ENCODE measurements around the gene DCTPP1. TPM values are rescaled to one million over a fixed set of nuclear protein-coding genes. Genes with fewer than 3 reads are reported as not detected.

Gene DCTPP1
- total and polyA plus RNA-seq, 2 experiments from 2014 or later: 20.2 to 45.7 TPM

GRCh38 chr16:30382111-30382881 is 47.5 kb downstream of the DCTPP1 start, which contains the start of gene SEPTIN1:
SEPTIN1 (minus strand) TSS chr16:30382561; CDS start chr16:30382542, 19 bp downstream.
- Histone ChIP-seq H3K4me1 (ENCODE audit: insufficient read depth) (peaks cover 2% of the 10 kb centered on the region), H2AFZ (no peak within 1 kb of the TSS), H3K9me2 (ENCODE audit: insufficient read depth) (no peaks in the 10 kb centered on the region), H3K36me3 (ENCODE audit: low read depth) (no peaks in the 10 kb centered on the region), H3K9ac (no peak within 1 kb of the TSS), H3K27ac (no peak within 1 kb of the TSS), H3K79me2 (ENCODE audit: insufficient read depth) (no peaks in the 10 kb centered on the region), H3F3A (ENCODE audit: insufficient read depth) (0 out of 2 replicates have a peak, but pooled peaks cover under 1% of the 10 kb centered on the region), H3K4me2 (ENCODE audit: unreplicated experiment) (no peak within 1 kb of the TSS), H3K27me3 (replicated peaks; ENCODE audit: insufficient read depth) (no peaks in the 10 kb centered on the region), H4K20me1 (ENCODE audit: insufficient read depth) (no peaks in the 10 kb centered on the region), H3K4me3 (no peak within 1 kb of the TSS), H3K9me3 (ENCODE audit: low read depth) (no peaks in the 10 kb centered on the region)
- WGBS, 2 experiments (ENCODE audit: low coverage in 1 of 2, low lambda C conversion rate in 2 of 2, missing lambda C conversion rate in 2 of 2): 66 to 72% methylated on average over 11 to 12 of the region's 12 CpGs
- TF ChIP-seq EZH2phosphoT487 (IDR thresholded peaks at IDR 0.05; ENCODE audit: insufficient read depth, low read depth): no peak
- TF ChIP-seq EZH2 (IDR thresholded peaks at IDR 0.05; ENCODE audit: insufficient read depth, poor library complexity, severe bottlenecking): no peak
- no peak for DNase-seq
- in situ Hi-C loops (cut with MboI): no loop called here

DNA sequence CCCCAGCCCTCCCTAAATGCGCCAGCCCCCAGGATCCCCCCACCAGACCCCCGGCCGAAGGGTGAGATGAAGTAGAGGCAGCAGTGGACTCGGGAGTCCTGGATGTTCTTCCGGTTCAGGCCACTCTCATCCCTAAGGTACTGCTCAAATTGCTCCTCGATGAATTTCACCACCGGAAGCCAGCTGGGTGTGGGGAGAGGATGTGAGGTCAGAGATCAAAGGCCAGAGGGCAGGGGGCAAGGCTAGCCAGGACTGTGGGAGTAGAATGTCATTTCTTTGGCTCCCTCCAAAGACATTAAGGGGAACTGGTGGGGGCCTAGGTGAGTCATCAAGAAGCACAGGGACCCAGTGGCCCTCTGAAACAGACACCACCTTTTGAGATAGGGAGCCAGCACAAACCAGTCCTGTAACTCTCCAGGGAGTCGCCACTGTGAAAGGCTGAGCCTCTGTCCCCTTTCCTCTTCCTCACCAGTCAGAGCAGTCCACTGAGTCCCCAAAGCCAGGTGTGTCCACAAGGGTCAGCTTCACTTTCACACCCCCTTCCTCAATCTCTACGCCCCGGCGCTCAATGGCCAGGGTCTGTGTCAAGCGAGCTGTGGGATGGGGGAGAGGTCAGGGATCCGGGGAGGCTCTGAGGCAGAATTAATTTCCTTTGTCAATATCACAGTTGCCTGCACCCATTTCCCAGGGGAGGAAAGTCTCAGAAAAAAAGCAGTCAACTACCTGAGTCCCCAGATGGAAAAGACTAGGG is 48.4 kb downstream of the DCTPP1 start:
- no peaks in the 10 kb centered on the region for H3K9me2 ChIP-seq (ENCODE audit: insufficient read depth)

GRCh38 chr16:30380803-30381208 is 49.0 kb downstream of the DCTPP1 start:
- WGBS, 2 experiments (ENCODE audit: low coverage in 1 of 2, low lambda C conversion rate in 2 of 2, missing lambda C conversion rate in 2 of 2): 65 to 71% methylated on average over 6 of the region's 6 CpGs
- DNase-seq: no peak
- Histone ChIP-seq H4K20me1 (ENCODE audit: insufficient read depth) (no peaks in the 10 kb centered on the region), H3K4me2 (ENCODE audit: unreplicated experiment) (no peak overlapping the region), H3K27me3 (replicated peaks; ENCODE audit: insufficient read depth) (no peaks in the 10 kb centered on the region), H3K9me3 (ENCODE audit: low read depth) (no peaks in the 10 kb centered on the region), H2AFZ (no peak overlapping the region), H3K9ac (no peak overlapping the region), H3K27ac (no peak overlapping the region), H3K9me2 (ENCODE audit: insufficient read depth) (no peaks in the 10 kb centered on the region), H3K36me3 (ENCODE audit: low read depth) (no peaks in the 10 kb centered on the region), H3K4me3 (no peak overlapping the region), H3F3A (ENCODE audit: insufficient read depth) (0 out of 2 replicates have a peak, but pooled peaks cover 3% of the 10 kb centered on the region), H3K79me2 (ENCODE audit: insufficient read depth) (no peaks in the 10 kb centered on the region), H3K4me1 (ENCODE audit: insufficient read depth) (peaks cover 4% of the 10 kb centered on the region)
- in situ Hi-C loops (cut with MboI): no loop called here
- TF ChIP-seq EZH2phosphoT487 (IDR thresholded peaks at IDR 0.05; ENCODE audit: insufficient read depth, low read depth) (no peak), EZH2 (IDR thresholded peaks at IDR 0.05; ENCODE audit: insufficient read depth, poor library complexity, severe bottlenecking) (no peak)

More for the DNA sequence above, 48.4 kb downstream of the DCTPP1 start:
- no peak for DNase-seq
- WGBS, 2 experiments (ENCODE audit: low coverage in 1 of 2, low lambda C conversion rate in 2 of 2, missing lambda C conversion rate in 2 of 2): 90 to 93% methylated on average over 11 to 13 of the region's 13 CpGs
- H3F3A ChIP-seq (ENCODE audit: insufficient read depth): 0 out of 2 replicates have a peak, but pooled peaks cover 3% of the 10 kb centered on the region
- H3K27me3 ChIP-seq (replicated peaks; ENCODE audit: insufficient read depth): no peaks in the 10 kb centered on the region
- no peaks in the 10 kb centered on the region for H3K79me2 ChIP-seq (ENCODE audit: insufficient read depth)
- TF ChIP-seq EZH2phosphoT487 (IDR thresholded peaks at IDR 0.05; ENCODE audit: insufficient read depth, low read depth): no peak
- no peak for TF ChIP-seq EZH2 (IDR thresholded peaks at IDR 0.05; ENCODE audit: insufficient read depth, poor library complexity, severe bottlenecking)
- in situ Hi-C loops (cut with MboI): no loop called here
- no peaks in the 10 kb centered on the region for H4K20me1 ChIP-seq (ENCODE audit: insufficient read depth)
- H3K4me3 ChIP-seq: no peak overlapping the region
- no peak overlapping the region for H3K9ac ChIP-seq
- H3K9me3 ChIP-seq (ENCODE audit: low read depth): no peaks in the 10 kb centered on the region
- H3K4me2 ChIP-seq (ENCODE audit: unreplicated experiment): no peak overlapping the region
- no peak overlapping the region for H2AFZ ChIP-seq
- no peak overlapping the region for H3K27ac ChIP-seq
- H3K36me3 ChIP-seq (ENCODE audit: low read depth): no peaks in the 10 kb centered on the region
- H3K4me1 ChIP-seq (ENCODE audit: insufficient read depth): peaks cover 4% of the 10 kb centered on the region

DNA sequence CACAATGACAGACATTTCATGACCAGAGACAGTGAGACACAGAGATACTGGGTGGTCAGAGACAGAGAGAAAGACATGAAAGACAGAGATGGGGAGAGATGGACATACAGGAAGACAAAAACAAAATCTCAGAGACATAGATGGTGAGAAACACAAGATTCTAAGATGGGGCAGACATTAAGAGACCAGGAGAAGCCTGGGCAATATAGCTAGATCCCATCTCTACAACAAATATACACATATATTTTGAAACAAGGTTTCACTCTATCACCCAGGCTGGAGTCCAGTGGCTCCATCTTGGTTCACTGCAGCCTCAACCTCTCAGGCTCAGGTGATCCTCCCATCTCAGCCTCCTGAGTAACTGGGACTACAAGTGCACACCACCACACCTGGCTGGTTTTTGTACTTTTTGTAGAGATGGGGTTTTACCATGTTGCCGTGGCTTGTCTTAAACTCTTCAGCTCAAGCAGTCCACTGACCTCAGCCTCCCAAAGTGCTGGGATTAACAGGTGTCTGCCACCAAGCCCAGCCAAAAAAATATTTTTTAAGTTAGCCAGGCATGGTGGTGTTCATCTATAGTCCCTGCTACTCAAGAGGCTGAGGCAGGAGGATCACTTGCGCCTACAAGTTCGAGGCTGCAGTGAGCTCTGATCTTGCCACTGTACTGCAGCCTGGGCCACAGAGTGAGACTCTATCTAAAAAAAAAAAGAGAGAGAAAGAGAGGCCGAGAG is 49.6 kb downstream of the DCTPP1 start:
- Histone ChIP-seq H3K36me3 (ENCODE audit: low read depth) (no peaks in the 10 kb centered on the region), H3K27ac (no peak overlapping the region), H3K4me2 (ENCODE audit: unreplicated experiment) (no peak overlapping the region), H2AFZ (no peak overlapping the region), H3K27me3 (replicated peaks; ENCODE audit: insufficient read depth) (no peaks in the 10 kb centered on the region), H3F3A (ENCODE audit: insufficient read depth) (0 out of 2 replicates have a peak, but pooled peaks cover 3% of the 10 kb centered on the region), H3K4me1 (ENCODE audit: insufficient read depth) (peaks cover 4% of the 10 kb centered on the region), H3K9me2 (ENCODE audit: insufficient read depth) (no peaks in the 10 kb centered on the region), H4K20me1 (ENCODE audit: insufficient read depth) (no peaks in the 10 kb centered on the region), H3K9ac (no peak overlapping the region), H3K79me2 (ENCODE audit: insufficient read depth) (no peaks in the 10 kb centered on the region), H3K9me3 (ENCODE audit: low read depth) (no peaks in the 10 kb centered on the region), H3K4me3 (no peak overlapping the region)
- in situ Hi-C loops (cut with MboI): no loop called here
- TF ChIP-seq EZH2phosphoT487 (IDR thresholded peaks at IDR 0.05; ENCODE audit: insufficient read depth, low read depth): no peak
- TF ChIP-seq EZH2 (IDR thresholded peaks at IDR 0.05; ENCODE audit: insufficient read depth, poor library complexity, severe bottlenecking): no peak
- DNase-seq: no peak
- 75 to 77% methylated on average over 4 of the region's 4 CpGs for WGBS, 2 experiments (ENCODE audit: low coverage in 1 of 2, low lambda C conversion rate in 2 of 2, missing lambda C conversion rate in 2 of 2)

Data from GM23248 (cell line).